SHP77 (cell line): ENCODE results near the gene DDX10.
"Not testable (repeated sequence)": the region's sequence is repeated elsewhere in the genome, so short reads cannot be mapped to it uniquely, and the experiment has no call there.

Experiments used
- DNase-seq, 2 experiments: peaks; one replicate each; lab custom pipeline; 2025; lab: John Stamatoyannopoulos, UW

DDX10 gene

DNA sequence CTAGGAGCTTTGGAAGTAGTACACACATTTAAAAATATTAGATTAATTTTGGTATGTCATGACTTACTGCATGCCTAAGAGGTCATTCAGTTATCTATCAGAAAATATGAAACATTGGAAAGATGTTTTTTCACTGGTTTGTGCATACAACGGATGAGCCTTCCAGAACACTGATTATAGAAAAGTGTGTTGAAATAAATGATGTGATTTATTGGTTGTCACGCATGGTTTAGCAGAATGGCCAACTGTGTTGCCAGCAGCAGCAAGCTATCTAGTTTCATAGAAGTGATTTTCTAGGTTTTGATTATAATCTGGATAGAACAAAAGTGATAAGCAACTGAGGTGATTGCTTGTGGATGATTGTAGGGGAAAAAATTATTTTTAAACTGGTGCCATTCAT lies 53.6 kb downstream of the DDX10 start:
- DNase-seq = no peak

DNA sequence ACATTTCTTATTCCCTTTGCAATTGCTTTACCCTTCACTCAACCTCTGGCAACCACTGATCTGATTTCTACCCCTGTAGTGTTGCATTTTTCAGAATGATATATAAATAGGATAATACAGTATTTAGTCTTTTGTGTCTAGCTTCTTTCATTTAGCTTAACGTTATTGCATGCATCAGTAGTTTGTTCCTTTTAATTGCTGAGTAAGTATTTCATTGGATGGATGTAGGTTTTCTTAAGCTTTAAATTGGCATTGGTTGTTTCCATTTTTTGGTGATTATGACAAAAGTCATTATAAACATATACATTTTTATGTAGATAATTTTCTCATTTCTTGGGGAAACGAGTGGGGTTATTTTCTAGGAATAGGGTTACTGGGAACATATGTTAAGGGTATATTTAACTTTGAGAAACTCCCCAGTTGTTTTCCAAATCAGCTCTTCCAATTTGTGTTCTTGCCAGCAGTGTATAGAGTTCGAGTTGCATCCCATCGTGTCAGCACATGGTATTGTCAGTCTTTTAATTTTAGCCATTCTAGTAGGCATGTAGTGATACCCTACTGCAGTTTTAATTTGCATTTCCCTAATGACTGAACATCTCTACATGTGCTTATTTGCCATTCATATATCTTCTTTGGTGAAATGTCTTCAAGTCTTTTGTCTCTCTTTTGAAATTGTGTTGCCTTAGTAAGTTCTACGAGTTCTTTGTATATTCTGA lies 60.3 kb downstream of the DDX10 start:
- no peak for DNase-seq

DNA sequence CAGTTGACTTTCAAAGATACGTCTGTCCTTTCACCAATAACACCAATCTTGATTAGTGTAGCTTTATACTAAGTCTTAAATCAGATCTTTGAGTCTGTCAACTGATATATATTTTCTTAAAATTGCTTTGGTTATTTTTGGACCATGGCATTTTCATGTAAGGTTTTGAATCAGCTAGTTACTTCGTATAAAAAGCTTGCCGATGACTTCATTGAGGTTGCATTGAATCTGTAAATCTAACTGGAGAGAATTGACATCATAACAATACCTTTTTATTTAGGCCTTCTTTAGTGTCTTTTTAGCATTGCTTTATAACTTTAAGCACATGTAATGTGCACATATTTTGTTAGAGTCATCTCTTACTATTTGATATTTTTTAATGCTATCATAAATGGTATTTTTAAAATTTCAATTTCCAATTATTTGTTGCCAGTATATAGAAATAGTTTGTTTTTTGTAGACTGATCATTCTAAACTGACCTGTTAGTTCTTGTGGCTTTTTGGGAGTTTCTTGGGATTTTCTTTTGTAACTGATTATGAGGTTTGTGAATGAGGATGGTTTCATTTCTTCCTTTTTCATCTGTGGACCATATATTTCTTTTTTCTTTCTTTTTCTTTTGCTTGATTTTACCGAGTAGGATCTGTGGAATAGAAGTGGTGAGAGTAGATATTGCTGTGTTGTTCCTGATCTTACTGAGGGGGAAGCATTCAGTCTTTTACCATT lies 61.4 kb downstream of the DDX10 start:
- DNase-seq = no peak

DNA sequence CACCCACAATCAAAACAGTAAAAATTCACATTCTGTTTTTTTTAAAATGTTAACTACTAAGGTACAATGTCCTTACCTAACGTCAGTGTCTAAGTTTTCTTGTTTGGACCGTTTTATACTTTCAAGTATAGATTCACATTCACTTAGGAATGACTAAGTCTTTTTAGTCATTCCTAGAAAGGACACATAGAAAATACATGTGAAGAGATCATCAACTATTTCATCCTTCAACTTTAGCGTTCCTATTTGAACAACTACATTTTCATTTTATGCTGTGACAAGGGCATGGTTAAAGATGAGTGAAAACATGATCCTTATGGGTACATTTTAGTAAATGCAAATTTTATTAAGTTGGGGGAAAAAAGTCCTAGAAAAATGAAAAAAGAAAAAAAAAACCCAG lies 62.8 kb downstream of the DDX10 start:
- no peak for DNase-seq

DNA sequence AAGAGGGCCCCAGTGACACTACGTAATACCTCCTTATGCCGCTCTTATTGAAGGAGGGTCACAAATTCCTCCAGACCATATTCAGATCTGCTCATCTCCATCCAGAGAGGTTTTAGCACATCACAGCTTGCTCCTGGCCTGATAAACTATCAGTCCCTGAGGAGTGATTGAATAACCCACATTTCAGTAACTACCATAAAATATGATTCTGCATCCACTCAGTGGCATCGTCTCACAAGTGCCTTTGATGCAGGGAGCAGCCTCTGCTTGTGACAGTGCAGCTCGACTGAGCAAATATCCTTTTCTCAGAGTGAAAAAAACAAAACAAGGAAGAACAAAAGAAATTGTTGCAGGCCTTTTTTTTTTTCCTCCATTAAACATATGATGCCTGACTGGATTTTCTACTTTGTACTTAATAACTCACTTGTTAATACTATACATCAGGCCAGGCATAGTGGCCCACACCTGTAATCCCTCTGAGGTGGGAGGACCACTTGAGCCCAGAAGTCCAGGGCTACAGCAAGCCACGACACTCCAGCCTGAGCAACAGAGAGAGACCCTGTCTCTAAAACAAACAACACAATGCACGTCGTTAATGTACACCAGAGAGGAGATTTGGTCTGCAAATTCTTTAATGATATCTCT lies 64.5 kb downstream of the DDX10 start:
- no peak for DNase-seq

DNA sequence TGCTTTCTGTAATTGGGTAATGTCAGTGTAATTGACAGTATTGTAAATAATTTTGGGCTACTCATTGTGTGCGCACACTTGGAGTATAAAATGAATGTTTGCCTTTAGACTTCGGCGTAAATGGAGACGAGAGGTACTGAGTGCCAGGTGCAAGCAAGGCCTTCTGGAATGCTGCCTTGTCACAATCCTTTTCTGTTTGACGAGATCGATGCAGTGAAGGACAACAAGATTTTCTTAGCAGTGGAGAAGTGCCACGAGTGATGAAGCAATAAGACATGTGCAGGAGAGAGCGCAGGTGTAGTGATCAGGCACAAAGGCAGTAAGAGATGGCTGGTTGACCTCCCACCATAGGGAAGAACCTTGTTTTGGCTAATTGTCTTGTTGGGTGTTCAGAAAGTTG lies 67.5 kb downstream of the DDX10 start:
- DNase-seq = peak; percentile 74 to 85

DNA sequence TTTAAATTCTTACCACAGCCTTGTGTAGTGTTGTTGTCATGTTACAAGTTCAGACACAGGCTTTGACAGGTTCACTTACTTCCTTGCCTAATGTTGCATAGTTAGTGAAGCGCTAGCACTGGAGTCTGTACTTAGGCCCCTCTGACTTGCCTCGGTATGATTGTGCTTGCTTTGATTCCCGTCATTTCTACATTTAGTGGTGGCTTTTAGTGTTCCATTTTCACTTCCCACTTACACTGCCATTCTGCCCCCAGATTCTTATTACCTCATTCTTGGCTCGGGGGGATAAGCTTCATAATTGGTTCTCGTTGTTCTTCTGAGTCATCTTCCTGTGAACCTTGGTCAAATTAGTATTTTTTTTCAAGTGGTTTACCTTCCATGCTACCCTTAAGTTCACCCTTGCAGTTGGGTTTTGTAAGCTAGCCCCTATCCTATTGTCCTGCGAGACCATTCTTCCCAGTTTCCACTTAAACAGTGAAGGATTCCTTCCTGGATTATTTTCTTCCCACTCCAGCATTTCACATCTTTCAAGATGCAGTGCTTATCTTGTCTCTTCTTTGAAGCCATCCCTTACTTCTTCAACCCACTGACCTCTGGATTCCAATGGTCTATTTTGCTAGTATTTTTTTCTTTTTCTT lies 68.7 kb downstream of the DDX10 start:
- no peak for DNase-seq

DNA sequence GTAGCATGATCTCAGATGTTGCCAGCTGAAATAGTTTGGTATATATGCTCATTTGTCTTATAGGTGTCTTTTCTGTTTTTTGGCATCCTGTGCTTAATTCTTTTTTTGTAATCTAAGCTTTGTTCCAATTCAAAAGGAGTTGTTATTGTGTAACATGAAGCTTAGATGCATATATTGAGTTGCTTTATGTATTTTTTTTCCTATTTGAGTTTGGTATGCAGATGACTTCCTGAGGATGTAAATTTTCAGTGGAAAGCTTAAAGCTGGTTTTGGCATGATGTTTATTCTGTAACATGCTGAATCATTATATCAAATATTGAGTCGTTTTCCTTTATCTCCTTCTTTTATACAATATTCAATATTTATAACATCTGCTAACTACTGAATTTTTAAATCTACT lies 69.4 kb downstream of the DDX10 start:
- no peak for DNase-seq

DNA sequence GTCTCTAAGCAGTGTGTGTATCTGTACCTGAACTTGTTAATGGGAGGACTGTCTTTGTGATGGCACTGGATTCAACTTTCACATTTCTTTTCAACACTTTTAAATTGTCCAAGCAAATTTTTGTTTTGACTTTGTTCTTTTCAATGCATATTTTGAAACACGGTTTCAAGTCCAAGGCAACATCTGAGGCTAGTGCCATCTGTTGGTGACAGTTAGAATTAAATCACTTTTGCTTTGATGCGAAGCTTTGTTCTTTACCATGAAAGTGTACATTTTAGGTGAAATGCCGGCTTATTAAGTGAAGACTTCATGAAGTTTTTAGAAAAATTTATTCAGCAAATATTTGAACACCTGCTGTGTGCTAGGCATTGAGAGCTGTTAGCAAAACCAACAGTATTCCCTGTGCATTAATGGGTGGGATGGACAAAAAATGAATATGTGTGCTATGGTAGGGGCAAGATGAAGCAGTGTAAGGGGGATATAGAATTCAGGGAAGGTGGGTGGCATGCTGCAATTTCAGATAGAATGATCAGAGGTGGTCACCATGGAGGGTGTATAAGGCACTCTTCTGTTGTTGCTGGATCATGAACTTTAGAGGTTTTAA lies 70.2 kb downstream of the DDX10 start:
- DNase-seq = no peak

DNA sequence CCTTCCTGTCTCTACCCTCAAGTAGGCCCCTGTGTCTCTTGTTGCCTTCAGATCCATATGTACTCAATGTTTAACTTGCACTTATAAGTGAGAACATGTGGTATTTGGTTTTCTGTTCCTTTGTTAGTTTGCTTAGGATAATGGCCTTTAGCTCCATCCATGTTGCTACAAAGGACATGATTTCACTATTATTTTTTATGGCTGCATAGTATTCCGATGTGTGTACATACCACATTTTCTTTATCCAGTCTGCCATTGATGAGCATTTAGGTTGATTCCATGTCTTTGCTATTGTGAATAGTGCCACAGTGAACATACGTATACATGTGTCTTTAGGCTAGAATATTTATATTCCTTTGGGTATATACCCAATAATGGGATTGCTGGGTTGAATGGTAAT lies 75.3 kb downstream of the DDX10 start:
- not testable (repeated sequence) for DNase-seq

DNA sequence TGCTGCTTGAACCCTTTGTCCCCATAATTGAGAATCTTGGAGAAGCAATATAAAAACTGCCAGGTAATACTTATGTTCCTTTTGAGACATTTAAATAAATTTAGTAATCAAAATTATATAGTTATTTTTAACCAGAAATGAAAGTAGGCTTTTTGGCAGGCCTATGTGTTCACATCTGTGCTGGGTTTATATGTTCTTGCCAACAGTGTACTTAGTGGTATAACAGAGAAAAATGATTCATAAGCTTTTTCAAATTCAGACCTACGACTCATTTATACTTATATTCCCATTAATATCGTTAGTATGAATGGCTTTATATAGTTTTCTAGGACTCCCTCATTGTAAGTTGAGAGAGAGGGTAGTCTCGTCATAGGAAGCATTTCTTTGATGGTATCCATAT lies 79.0 kb downstream of the DDX10 start:
- DNase-seq = no peak

DNA sequence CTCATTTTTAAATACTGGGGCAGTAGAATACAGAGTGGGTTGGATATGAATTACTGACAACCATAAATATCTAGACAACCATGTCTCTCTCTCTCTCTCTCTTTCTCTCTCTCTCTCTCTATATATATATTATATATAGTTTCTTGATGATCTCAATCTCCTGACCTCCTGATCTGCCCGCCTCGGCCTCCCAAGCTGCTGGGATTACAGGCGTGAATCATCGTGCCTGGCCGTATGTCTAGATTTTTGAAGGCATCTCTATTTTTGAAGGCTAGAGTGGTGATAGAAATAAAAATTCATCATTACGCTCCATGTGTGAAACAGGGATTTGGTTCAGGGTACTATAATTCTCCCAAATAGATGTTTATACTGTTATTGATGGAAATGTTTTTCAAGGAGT lies 84.1 kb downstream of the DDX10 start:
- no peak for DNase-seq

DNA sequence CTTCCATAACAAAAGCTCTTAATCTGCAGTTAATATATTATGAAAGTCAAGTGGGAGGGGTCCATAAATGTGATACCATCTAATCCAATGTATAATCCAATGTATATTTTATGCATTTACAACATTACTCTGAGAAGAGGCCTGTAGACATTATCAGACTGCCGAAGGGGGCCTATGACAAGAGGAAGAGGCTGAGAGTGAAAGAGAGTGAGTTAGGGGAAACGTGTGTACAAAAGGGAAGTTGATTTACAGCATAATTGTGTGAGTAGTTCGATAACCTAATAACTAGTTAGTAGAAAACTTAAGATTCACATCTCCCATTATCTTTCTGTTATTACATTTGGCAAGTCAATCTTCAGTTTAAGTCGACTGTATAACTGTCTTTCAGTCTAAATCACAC lies 86.6 kb downstream of the DDX10 start:
- no peak for DNase-seq

DNA sequence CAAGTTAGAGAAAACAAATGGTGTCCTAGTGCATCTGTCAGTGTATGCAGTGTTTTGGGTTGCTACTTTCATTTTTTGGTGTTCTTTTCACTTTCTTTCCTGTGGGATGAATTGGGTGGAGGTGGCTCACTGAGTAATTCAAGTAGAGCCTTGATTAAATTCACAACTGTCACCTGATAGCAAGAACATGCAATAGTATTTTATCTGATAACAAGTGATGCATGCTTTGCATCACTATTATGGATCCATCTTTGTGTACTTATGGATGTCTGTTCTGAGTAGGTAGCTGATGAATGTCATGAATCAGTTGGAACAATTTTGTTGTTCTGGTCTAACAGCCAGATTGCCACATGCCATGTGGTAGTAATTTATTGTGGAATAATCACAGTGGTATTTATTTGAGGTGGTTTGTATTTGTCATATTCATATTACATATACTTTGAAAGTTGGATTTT lies 87.5 kb downstream of the DDX10 start:
- no peak for DNase-seq

DNA sequence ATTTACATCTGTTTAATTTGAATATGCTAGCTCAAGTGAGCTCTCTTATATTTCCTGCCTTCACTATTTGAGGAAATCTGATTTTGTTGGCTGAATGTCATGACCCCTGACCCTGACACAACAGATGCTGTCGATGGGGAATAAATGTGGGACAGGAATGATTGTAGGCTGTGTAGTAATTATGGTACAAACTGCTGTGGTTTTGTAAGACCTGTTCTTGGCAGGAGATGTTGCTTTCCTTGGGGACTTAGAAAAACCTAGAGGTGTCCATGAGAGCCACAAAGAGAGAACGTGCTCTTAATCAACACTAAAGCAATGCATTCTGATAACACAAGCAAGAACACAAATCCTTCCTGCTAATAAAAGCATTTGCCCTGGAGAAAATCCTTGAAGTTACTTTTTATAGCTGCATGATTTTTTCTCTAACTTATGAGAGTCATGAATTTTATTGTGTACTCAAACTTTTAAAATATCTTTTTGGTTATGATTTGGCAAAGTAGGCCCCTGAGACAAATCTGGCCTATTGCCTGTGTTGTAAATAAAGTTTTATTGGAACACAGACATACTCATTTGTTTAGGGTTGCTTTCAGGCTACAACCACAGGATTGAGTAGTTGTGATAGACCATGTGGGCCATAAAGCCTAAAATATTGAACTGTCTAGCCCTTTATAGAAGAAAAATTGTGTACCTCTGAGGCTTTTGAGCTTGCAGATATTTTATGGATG lies 90.2 kb downstream of the DDX10 start:
- no peak for DNase-seq

DNA sequence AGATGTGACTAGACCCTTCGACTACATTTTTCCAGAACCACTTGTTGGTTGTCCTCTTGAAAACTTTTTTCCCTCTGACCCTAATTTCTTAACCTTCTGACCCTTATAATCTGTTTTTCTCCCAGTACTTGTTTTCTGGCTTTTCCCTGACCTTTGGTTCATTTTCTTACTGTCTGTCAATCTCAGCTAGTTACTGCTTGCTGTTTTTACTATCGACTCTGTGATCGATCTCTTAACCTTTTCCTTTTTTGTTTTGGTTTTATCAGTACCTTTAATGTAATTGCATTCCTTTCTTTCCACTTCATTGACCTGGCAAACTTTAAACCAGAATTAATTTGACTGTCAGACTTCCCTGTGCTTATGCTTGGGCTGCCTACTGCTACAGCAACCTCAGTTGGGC lies 92.8 kb downstream of the DDX10 start:
- no peak for DNase-seq

DNA sequence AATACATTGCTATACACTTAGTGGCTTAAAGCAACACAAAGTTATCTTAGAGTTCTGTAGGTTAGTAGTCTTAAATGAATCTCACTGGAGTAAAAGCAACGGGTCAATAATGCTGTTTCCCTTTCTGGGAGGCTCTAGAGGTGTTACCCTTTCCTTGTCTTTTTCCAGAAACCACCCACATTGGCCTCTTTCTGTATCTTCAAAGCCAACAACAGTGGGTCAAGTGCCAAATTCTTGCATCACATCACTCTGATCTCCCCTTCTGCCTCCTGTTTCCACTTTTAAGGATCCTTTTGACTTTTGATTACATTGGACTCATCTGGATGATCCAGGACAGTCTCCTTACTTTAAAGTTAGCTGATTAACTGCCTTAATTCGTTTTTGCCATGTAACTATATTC lies 93.6 kb downstream of the DDX10 start:
- no peak for DNase-seq

DNA sequence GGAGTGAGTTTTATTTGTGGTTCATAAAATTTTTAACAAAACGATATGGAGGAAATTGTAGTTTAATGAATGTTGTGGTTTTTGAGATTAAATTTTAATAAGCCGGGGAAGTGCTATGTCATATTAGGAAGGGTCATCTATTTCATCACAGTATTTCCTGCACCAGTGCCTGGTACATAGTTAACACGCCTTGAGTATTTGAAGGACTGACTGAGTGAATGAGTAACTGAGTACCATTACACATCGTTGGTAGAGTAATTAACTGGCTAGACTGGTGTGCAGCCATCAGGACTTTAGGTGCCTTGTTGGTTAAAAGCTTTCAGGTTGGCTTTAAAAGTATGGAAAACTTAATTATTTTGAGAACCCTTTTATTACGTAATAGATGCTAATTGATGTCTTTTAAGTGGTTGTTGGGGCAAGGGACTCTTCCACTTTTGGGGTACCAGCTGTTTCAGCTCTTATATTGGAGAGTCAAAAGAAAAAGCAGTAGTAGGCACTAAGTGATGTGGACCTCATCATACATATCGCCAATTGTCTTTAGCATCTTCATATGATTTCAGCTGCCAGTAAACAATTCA lies 101.8 kb downstream of the DDX10 start:
- no peak for DNase-seq

DNA sequence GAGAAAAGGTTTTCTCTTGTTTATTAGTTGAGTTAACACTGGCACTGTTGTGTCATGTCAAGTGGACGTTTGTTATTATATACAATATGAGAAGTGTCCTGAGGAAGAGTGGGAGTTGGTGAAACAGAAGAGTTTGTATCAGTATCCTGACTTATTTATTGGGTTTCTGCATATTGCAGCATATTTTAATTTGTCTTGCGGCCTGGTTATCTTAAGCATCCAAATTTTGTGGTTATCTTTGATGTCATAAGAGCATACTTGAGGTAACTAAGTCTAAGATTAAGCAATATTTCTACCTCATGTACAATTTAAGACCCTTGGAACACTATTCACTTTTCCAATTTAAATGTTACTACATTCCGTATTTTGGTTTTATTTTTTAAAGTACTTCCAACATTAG lies 103.5 kb downstream of the DDX10 start:
- DNase-seq = no peak

DNA sequence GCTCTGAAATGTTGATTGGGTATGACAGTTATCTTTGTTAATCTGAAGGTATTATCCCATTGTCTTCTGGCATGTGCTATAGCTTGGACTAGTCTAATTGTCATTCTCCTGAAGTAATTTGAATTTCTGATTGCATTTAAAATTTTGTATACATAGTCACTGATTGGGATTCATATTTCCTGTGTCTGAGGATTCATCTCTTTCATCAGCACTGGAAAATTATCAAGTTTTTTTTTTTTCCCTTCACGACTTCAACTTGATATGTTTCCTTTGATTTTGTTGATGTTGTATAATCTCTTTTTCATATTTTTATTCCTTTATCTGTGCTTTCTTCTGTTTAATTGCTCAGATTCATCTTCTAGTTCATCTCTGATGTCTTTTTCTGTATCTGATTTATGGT lies 104.1 kb downstream of the DDX10 start:
- DNase-seq = no peak

DNA sequence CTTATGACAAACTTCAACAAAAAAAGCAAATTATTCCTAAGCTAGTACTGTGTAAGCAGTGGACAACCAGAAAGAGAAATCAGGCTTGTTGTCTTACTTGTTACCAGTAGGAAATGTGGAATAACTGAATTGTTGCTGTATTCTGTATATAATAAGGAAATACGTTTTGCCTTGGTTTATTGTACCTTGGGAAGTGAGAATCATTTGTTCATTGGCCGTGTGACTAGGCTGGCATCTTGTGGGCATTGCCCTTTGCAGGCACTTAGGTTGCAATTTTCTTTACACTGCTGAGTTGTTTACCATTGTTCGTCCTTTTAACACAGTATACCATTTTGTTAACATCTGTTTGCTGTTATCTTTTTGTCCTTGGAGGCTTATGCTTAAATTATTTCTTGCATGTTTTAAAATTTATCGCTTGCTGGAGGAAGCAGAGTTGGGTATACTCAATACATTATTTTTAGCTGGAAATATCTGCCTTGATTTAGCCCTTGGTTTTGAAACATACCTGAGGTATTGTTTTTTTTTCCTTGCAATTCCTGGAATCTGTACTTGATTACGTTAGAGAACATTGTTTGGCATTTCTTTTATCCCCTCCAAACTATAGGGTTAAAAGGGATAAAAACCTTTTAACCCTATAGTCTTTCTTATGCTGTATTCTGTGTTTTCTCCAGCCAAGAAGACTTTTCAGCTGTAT lies 109.3 kb downstream of the DDX10 start:
- DNase-seq = no peak
